ENCODE measurements around the gene GIPR.
"Not testable (repeated sequence)": the region's sequence is repeated elsewhere in the genome, so short reads cannot be mapped to it uniquely, and the experiment has no call there.

GIPR gene

GRCh38 chr19:45646345-45646698, 21.7 kb upstream of the GIPR start:
- no peak for DNase-seq (ENCODE audit: low read depth)

- DNase-seq (ENCODE audit: low read depth), result no peak
These were observed 17.3 kb upstream of the GIPR start for GRCh38 chr19:45650722-45651121.

GRCh38 chr19:45653634-45654033, 14.4 kb upstream of the GIPR start:
- DNase-seq (ENCODE audit: low read depth), result no peak

- no peak for DNase-seq (ENCODE audit: low read depth)
These were observed 12.9 kb upstream of the GIPR start for GRCh38 chr19:45655073-45655472.

- no peak for DNase-seq (ENCODE audit: low read depth)
These were observed 10.4 kb upstream of the GIPR start for GRCh38 chr19:45657520-45658167.

GRCh38 chr19:45659096-45659729, 8.8 kb upstream of the GIPR start:
- DNase-seq (ENCODE audit: low read depth), result no peak

- DNase-seq (ENCODE audit: low read depth), result no peak
These were observed 7.4 kb upstream of the GIPR start for GRCh38 chr19:45660636-45661035.

GRCh38 chr19:45663800-45664199, 4.2 kb upstream of the GIPR start:
- DNase-seq (ENCODE audit: low read depth), result no peak

- no peak for DNase-seq (ENCODE audit: low read depth)
These were observed 3.4 kb upstream of the GIPR start for GRCh38 chr19:45664575-45664974.

GRCh38 chr19:45668342-45668871, 386 bp downstream of the GIPR start:
- peak; percentile 44 for DNase-seq (ENCODE audit: low read depth)

- peak; percentile 31 for DNase-seq (ENCODE audit: low read depth)
These were observed 2.8 kb downstream of the GIPR start for GRCh38 chr19:45670670-45671453.

- DNase-seq (ENCODE audit: low read depth), result no peak
These were observed 6.9 kb downstream of the GIPR start for GRCh38 chr19:45674946-45675345.

GRCh38 chr19:45676851-45677263, 8.8 kb downstream of the GIPR start:
- peak; percentile 67 for DNase-seq (ENCODE audit: low read depth)

- DNase-seq (ENCODE audit: low read depth), result peak; percentile 64
These were observed 9.6 kb downstream of the GIPR start for GRCh38 chr19:45677351-45678230.

GRCh38 chr19:45681391-45682015, 13.5 kb downstream of the GIPR start:
- DNase-seq (ENCODE audit: low read depth), result peak; percentile 76

- DNase-seq (ENCODE audit: low read depth), result no peak
These were observed 14.1 kb downstream of the GIPR start for GRCh38 chr19:45682117-45682516.

- DNase-seq (ENCODE audit: low read depth), result no peak
These were observed 14.9 kb downstream of the GIPR start for GRCh38 chr19:45682908-45683307.

- DNase-seq (ENCODE audit: low read depth), result not testable (repeated sequence)
These were observed 17.0 kb downstream of the GIPR start for GRCh38 chr19:45685045-45685444.

GRCh38 chr19:45687599-45687998, 19.6 kb downstream of the GIPR start:
- no peak for DNase-seq (ENCODE audit: low read depth)

- peak; percentile 88 for DNase-seq (ENCODE audit: low read depth)
These were observed 23.6 kb downstream of the GIPR start, which contains the start of gene SNRPD2 for GRCh38 chr19:45691516-45692186. Gene SNRPD2, minus strand, starts transcription at chr19:45691953. Its CDS starts 65 bp downstream, at chr19:45691888.
